Measurements from ENCODE around the gene MYZAP.

Gene MYZAP

DNA sequence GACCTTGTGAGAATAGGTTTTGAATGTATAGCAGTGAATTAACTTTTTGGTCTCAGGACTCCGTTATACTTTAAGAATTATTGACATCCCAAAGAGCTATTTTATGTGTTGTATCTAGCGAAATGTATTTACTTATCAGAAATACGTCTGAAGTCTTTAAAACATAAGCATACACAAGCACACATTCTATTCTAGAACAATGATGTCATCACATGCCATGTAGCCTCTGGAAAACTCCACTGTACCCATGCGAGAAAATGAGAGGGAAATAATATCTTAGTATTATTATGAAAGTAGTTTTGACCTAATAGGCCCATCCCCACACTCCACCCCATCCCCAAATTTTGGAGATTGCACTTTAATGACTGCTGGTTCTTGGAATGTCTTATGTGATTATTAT, 116.3 kb downstream of the MYZAP start:
- no peaks in the 10 kb centered on the region for H3K27me3 ChIP-seq (ENCODE audit: insufficient read depth, poor library complexity, severe bottlenecking)
- H3K27ac ChIP-seq (replicated peaks): no peak overlapping the region
- H3K4me3 ChIP-seq (replicated peaks; ENCODE audit: insufficient read depth, low read length): peak overlapping the region; percentile 72
- no peak for DNase-seq (ENCODE audit: low read depth in 1 of 2, low spot score in 1 of 2)
- TF ChIP-seq GABPA (IDR thresholded peaks at IDR 0.05; ENCODE audit: low read depth): no peak
- no peak for TF ChIP-seq REST (IDR thresholded peaks at IDR 0.05; ENCODE audit: insufficient replicate concordance, low read depth)
- no peak for TF ChIP-seq CTCF (IDR thresholded peaks at IDR 0.05; ENCODE audit: insufficient read depth, low read length)
- TF ChIP-seq SPI1 (IDR thresholded peaks at IDR 0.05; ENCODE audit: borderline replicate concordance, low read depth): no peak
- no peak for TF ChIP-seq POLR2AphosphoS5 (IDR thresholded peaks at IDR 0.05; ENCODE audit: low read depth)

GRCh38 chr15:57718309-57718708, 126.6 kb downstream of the MYZAP start:
- no peak overlapping the region for H3K4me3 ChIP-seq (replicated peaks; ENCODE audit: insufficient read depth, low read length)
- H3K27me3 ChIP-seq (ENCODE audit: insufficient read depth, poor library complexity, severe bottlenecking): no peaks in the 10 kb centered on the region
- H3K27ac ChIP-seq (replicated peaks): no peak overlapping the region
- TF ChIP-seq REST (IDR thresholded peaks at IDR 0.05; ENCODE audit: insufficient replicate concordance, low read depth): no peak
- TF ChIP-seq SPI1 (IDR thresholded peaks at IDR 0.05; ENCODE audit: borderline replicate concordance, low read depth): no peak
- TF ChIP-seq GABPA (IDR thresholded peaks at IDR 0.05; ENCODE audit: low read depth): no peak
- no peak for TF ChIP-seq POLR2AphosphoS5 (IDR thresholded peaks at IDR 0.05; ENCODE audit: low read depth)
- TF ChIP-seq CTCF (IDR thresholded peaks at IDR 0.05; ENCODE audit: insufficient read depth, low read length): no peak
- no peak for DNase-seq (ENCODE audit: low read depth in 1 of 2, low spot score in 1 of 2)

DNA sequence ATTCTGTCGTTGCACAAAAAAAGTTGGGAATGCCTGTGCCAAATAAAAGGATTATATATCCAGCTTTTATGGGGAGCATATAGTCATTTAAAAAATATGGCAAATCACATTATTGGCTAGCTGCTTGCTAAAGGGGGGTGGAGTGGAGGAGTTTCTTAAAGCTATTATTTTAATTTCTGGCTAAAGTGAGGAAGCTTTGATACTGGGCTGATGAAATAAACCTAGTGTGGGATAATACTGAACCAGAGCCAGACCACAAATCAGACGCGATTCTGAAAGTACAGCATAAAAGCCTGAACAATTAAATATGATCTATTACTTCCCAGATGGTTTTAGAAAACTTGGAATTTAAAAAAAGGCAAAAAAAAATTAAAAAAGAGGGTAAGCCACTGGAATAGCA, 129.2 kb downstream of the MYZAP start:
- Histone ChIP-seq H3K27ac (replicated peaks) (no peak overlapping the region), H3K4me3 (replicated peaks; ENCODE audit: insufficient read depth, low read length) (no peak overlapping the region), H3K27me3 (ENCODE audit: insufficient read depth, poor library complexity, severe bottlenecking) (no peaks in the 10 kb centered on the region)
- no peak for DNase-seq (ENCODE audit: low read depth in 1 of 2, low spot score in 1 of 2)
- TF ChIP-seq REST (IDR thresholded peaks at IDR 0.05; ENCODE audit: insufficient replicate concordance, low read depth) (no peak), GABPA (IDR thresholded peaks at IDR 0.05; ENCODE audit: low read depth) (no peak), POLR2AphosphoS5 (IDR thresholded peaks at IDR 0.05; ENCODE audit: low read depth) (no peak), CTCF (IDR thresholded peaks at IDR 0.05; ENCODE audit: insufficient read depth, low read length) (no peak), SPI1 (IDR thresholded peaks at IDR 0.05; ENCODE audit: borderline replicate concordance, low read depth) (no peak)

All from HL-60 (cell line).